ENCODE measurements around the gene DCP2.

Gene DCP2

DNA sequence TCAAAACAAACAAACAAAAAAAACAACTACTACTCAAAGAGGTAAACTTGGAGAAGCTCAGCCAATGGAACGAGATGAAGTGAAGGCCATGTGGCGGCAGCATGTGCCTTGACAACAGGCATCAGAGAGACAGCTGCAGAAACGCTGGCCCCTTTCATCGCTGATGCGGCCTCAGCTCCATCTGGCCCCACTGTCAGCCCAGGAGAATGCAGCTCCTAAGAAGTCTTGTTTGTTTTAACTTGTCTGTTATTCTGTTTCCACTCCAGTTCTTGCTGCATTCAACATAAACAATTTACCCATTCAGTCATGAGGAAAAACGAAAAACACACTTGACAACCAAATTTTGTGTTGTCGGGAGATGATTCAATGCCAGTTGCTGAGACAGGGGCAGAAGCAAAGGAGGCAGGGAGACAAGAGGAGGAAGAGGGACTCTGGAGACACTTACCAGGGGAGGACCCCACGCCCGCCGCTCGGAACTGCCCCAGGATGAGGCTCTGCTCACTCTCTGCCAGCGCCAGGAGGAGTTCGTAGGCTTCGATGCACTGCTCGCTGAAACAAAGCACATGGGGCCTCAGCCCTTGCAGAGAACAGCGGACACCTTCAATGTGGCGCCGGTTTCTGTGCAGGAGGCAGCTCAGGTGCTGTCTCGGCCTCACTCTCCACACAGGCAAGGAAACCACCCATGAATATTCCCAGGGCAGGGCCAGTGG, 91.2 kb downstream of the DCP2 start:
- DNase-seq (ENCODE audit: low read depth in 3 of 3): no peak

DNA sequence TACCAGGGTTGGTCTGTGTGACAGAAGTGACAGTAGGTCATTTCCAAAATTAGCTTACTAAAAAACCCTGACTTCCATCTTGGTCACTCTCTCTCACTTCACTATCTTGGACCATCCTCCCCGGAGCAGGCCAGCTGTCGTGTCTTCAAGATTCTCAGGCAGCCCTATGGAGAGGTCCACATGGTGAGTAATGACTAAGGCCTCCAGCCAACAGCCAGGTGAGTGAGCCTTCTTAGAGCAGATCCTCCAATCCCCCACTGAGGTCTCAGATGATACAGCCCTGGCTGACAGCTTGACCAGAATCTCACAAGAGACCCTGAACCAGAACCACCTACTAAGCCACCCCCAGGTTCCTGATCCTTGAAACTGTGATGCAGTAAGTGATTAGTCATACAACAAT, 92.0 kb downstream of the DCP2 start:
- DNase-seq (ENCODE audit: low read depth in 3 of 3): no peak

All from stimulated activated CD4-positive, alpha-beta T cell treated with anti-CD3 and anti-CD28 coated beads, TNF-alpha, amount 100 ng/mL, for 4 hours (primary cell).